Measurements from ENCODE around the gene PLEKHH2.

Gene PLEKHH2

DNA sequence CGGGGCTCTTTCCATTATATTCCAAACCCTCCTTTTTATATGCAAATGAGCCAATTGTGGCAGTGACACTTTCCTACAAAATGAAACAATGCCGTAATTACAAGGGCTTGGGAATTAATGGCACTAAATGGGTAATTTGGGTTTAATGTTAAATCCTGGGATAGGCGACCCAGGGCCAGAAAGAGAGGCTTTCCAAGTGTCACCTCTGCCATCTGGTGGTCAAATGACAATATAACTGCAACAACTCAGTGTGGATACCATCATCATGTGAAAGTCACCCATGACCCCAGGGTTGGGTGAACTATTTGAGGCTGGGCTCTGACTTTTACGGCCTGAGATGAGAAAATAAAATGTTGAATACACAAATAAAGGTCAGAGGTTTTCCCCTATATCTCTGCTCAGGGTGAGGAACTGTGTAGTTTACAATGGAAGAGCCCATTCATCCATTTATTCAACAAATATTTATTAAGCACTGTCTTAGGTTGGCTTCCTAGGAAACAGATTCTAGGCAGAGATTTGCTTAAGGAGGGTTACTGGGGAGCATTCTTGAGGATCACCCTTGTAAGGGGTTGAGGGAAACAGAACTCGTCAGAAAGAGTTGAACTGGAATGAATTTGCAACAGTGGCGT is 27.7 kb upstream of the PLEKHH2 start:
- Histone ChIP-seq H3K4me3 (ENCODE audit: low read depth in 1 of 2, low read length in 2 of 2) (no peak overlapping the region), H3K4me1 (ENCODE audit: control insufficient read depth in 1 of 2, insufficient read depth in 2 of 2, low read length in 2 of 2) (no peaks in the 10 kb centered on the region), H3K27me3 (ENCODE audit: control insufficient read depth in 1 of 2, insufficient read depth in 2 of 2, low read length in 2 of 2) (no peaks in the 10 kb centered on the region), H3K9me3 (ENCODE audit: control insufficient read depth in 1 of 2, low read length in 2 of 2) (no peaks in the 10 kb centered on the region), H3K27ac (ENCODE audit: low read depth, low read length) (no peak overlapping the region), H3K36me3 (ENCODE audit: control insufficient read depth in 1 of 2, insufficient read depth in 2 of 2, low read length in 2 of 2) (no peaks in the 10 kb centered on the region), H3K9ac (ENCODE audit: low read depth in 1 of 2, low read length in 2 of 2) (no peak overlapping the region)

GRCh38 chr2:43610361-43610760 is 26.7 kb upstream of the PLEKHH2 start:
- no peaks in the 10 kb centered on the region for H3K9me3 ChIP-seq (ENCODE audit: control insufficient read depth in 1 of 2, low read length in 2 of 2)

GRCh38 chr2:43611987-43612894 is 24.8 kb upstream of the PLEKHH2 start:
- Histone ChIP-seq H3K36me3 (ENCODE audit: control insufficient read depth in 1 of 2, insufficient read depth in 2 of 2, low read length in 2 of 2) (no peaks in the 10 kb centered on the region), H3K27ac (ENCODE audit: low read depth, low read length) (no peak overlapping the region), H3K4me3 (ENCODE audit: low read depth in 1 of 2, low read length in 2 of 2) (no peak overlapping the region), H3K9ac (ENCODE audit: low read depth in 1 of 2, low read length in 2 of 2) (no peak overlapping the region), H3K9me3 (ENCODE audit: control insufficient read depth in 1 of 2, low read length in 2 of 2) (no peaks in the 10 kb centered on the region), H3K4me1 (ENCODE audit: control insufficient read depth in 1 of 2, insufficient read depth in 2 of 2, low read length in 2 of 2) (no peaks in the 10 kb centered on the region), H3K27me3 (ENCODE audit: control insufficient read depth in 1 of 2, insufficient read depth in 2 of 2, low read length in 2 of 2) (no peaks in the 10 kb centered on the region)

More at GRCh38 chr2:43610361-43610760, 26.7 kb upstream of the PLEKHH2 start:
- H3K27ac ChIP-seq (ENCODE audit: low read depth, low read length): no peak overlapping the region
- no peak overlapping the region for H3K9ac ChIP-seq (ENCODE audit: low read depth in 1 of 2, low read length in 2 of 2)
- no peaks in the 10 kb centered on the region for H3K36me3 ChIP-seq (ENCODE audit: control insufficient read depth in 1 of 2, insufficient read depth in 2 of 2, low read length in 2 of 2)
- H3K27me3 ChIP-seq (ENCODE audit: control insufficient read depth in 1 of 2, insufficient read depth in 2 of 2, low read length in 2 of 2): no peaks in the 10 kb centered on the region
- no peak overlapping the region for H3K4me3 ChIP-seq (ENCODE audit: low read depth in 1 of 2, low read length in 2 of 2)
- no peaks in the 10 kb centered on the region for H3K4me1 ChIP-seq (ENCODE audit: control insufficient read depth in 1 of 2, insufficient read depth in 2 of 2, low read length in 2 of 2)

DNA sequence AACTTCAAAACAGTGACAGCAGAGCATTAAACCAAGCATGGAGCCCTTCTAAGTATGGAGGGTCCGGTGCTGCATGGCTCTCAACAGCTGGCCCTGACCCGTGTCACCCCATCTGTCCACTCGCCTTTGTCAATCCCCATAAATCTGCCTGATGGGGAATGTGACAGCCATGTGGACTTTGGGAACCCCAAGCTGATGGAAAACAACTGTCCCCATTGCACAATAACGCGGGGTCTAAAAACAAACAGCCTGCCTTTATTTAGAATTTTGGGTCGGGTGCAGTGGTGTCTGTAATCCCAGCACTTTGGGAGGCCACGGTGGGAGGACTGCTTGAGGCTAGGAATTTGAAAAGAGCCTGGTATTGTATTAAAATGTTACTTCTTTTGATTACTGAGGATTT is 24.1 kb upstream of the PLEKHH2 start:
- no peaks in the 10 kb centered on the region for H3K9me3 ChIP-seq (ENCODE audit: control insufficient read depth in 1 of 2, low read length in 2 of 2)
- no peak overlapping the region for H3K4me3 ChIP-seq (ENCODE audit: low read depth in 1 of 2, low read length in 2 of 2)
- H3K27me3 ChIP-seq (ENCODE audit: control insufficient read depth in 1 of 2, insufficient read depth in 2 of 2, low read length in 2 of 2): no peaks in the 10 kb centered on the region
- H3K4me1 ChIP-seq (ENCODE audit: control insufficient read depth in 1 of 2, insufficient read depth in 2 of 2, low read length in 2 of 2): no peaks in the 10 kb centered on the region
- no peak overlapping the region for H3K27ac ChIP-seq (ENCODE audit: low read depth, low read length)
- no peak overlapping the region for H3K9ac ChIP-seq (ENCODE audit: low read depth in 1 of 2, low read length in 2 of 2)
- no peaks in the 10 kb centered on the region for H3K36me3 ChIP-seq (ENCODE audit: control insufficient read depth in 1 of 2, insufficient read depth in 2 of 2, low read length in 2 of 2)

DNA sequence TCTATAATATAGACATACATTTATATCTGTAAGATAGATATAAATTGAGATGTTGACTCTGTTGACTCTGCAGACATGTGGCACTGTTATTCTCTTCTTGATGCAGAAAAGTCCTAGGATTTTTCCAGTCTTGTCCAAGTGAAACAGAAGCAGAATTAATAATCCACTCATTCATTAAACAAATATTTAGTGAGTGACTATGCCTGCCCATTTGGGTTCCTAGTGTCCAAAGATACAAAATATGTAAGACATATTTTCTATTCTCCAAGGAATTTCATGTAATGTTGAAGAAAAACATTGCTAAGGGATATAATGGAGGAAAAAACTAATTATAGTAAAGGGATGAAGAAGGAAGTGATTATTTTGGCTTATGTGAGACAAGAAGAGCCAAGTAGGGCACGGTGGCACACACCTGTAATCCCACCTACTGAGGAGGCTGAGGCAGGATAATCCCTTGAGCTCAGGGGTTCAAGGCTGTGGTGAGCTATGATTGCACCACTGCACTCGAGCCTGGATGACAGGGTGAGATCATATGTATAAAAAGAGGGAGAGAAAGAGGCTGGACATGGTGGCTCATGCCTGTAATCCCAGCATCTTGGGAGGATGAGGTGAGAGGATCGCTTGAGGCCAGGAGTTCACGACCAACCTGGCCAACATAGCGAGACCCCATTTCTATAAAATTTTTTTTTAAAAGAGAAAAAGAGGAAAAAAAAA is 19.9 kb upstream of the PLEKHH2 start:
- no peaks in the 10 kb centered on the region for H3K9me3 ChIP-seq (ENCODE audit: control insufficient read depth in 1 of 2, low read length in 2 of 2)
- H3K36me3 ChIP-seq (ENCODE audit: control insufficient read depth in 1 of 2, insufficient read depth in 2 of 2, low read length in 2 of 2): no peaks in the 10 kb centered on the region
- no peaks in the 10 kb centered on the region for H3K4me1 ChIP-seq (ENCODE audit: control insufficient read depth in 1 of 2, insufficient read depth in 2 of 2, low read length in 2 of 2)
- H3K27me3 ChIP-seq (ENCODE audit: control insufficient read depth in 1 of 2, insufficient read depth in 2 of 2, low read length in 2 of 2): no peaks in the 10 kb centered on the region
- H3K4me3 ChIP-seq (ENCODE audit: low read depth in 1 of 2, low read length in 2 of 2): no peak overlapping the region
- no peak overlapping the region for H3K9ac ChIP-seq (ENCODE audit: low read depth in 1 of 2, low read length in 2 of 2)
- no peak overlapping the region for H3K27ac ChIP-seq (ENCODE audit: low read depth, low read length)

GRCh38 chr2:43619511-43619910 is 17.5 kb upstream of the PLEKHH2 start:
- Histone ChIP-seq H3K27ac (ENCODE audit: low read depth, low read length) (no peak overlapping the region), H3K4me3 (ENCODE audit: low read depth in 1 of 2, low read length in 2 of 2) (no peak overlapping the region), H3K27me3 (ENCODE audit: control insufficient read depth in 1 of 2, insufficient read depth in 2 of 2, low read length in 2 of 2) (no peaks in the 10 kb centered on the region), H3K9me3 (ENCODE audit: control insufficient read depth in 1 of 2, low read length in 2 of 2) (no peaks in the 10 kb centered on the region), H3K9ac (ENCODE audit: low read depth in 1 of 2, low read length in 2 of 2) (no peak overlapping the region), H3K4me1 (ENCODE audit: control insufficient read depth in 1 of 2, insufficient read depth in 2 of 2, low read length in 2 of 2) (no peaks in the 10 kb centered on the region), H3K36me3 (ENCODE audit: control insufficient read depth in 1 of 2, insufficient read depth in 2 of 2, low read length in 2 of 2) (no peaks in the 10 kb centered on the region)

GRCh38 chr2:43622931-43623451 is 14.1 kb upstream of the PLEKHH2 start:
- Histone ChIP-seq H3K27me3 (ENCODE audit: control insufficient read depth in 1 of 2, insufficient read depth in 2 of 2, low read length in 2 of 2) (no peaks in the 10 kb centered on the region), H3K36me3 (ENCODE audit: control insufficient read depth in 1 of 2, insufficient read depth in 2 of 2, low read length in 2 of 2) (no peaks in the 10 kb centered on the region), H3K27ac (ENCODE audit: low read depth, low read length) (no peak overlapping the region), H3K9ac (ENCODE audit: low read depth in 1 of 2, low read length in 2 of 2) (no peak overlapping the region), H3K9me3 (ENCODE audit: control insufficient read depth in 1 of 2, low read length in 2 of 2) (peaks cover 0 to 4% of the 10 kb centered on the region in 2 donors), H3K4me3 (ENCODE audit: low read depth in 1 of 2, low read length in 2 of 2) (no peak overlapping the region), H3K4me1 (ENCODE audit: control insufficient read depth in 1 of 2, insufficient read depth in 2 of 2, low read length in 2 of 2) (no peaks in the 10 kb centered on the region)

DNA sequence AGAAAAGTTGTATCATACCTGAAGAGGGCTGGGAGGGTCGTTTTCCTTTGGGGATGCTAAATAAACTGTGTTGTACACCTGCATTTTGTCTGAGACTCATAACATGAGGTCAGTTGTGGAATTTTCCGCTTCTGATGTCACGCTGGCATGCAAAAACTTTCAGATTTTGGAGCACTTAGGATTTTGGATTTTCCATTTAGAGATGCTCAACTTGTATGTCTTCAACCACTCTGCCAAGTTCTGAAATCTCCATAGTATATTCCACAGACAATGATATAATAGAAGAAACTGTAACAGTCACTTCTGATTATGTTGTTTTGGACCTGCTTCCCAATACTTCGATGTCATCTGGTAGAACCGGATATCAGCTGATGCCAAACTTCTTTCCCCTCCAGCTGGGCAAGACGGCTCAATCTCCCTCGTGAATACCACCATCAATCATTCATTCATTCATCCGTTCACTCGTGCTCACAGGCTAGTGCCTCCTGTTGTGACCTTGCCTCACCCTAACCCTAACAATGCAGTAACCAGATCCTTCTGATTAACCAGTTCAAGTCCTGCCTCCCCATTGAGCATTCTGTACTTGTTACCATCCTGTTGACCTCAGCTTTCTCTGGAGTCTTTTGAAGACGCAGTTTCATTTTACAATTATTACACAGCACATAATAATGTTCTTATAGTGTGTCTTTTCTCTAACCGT is 5.3 kb upstream of the PLEKHH2 start:
- H3K27ac ChIP-seq (ENCODE audit: low read depth, low read length): no peak overlapping the region

DNA sequence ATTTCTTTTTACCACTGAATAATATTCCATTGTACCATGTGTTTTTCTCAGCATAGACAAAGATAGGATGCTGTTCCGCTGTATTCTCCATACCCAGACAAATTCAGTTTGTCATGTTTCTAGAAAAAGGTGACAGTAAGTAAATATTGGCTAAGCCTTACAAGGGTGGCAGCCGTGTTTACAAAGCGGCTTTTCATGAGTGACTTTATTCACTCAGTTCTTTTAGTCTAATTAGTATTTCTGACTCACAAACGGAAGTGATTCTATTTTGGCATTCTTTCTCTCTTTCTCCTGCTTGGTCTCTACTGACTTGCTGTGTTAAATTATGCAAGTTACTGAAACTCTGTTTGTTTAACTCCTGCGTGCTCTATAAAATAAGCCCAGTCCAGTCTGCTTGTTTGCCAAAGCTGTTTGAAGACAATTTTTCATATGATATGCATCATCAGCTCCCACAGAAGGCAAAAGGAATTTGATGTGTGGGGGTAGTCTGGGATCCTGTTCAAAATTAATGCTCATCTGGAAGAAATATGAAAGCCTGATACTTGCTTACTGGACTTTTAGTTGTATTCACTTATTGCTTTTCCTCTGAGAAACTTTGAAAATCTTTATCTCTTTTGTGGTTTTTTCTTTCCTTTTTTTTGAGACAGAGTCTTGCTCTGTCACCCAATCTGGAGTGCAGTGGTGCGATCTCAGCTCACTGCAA is 2.3 kb upstream of the PLEKHH2 start:
- H3K36me3 ChIP-seq (ENCODE audit: control insufficient read depth in 1 of 2, insufficient read depth in 2 of 2, low read length in 2 of 2): no peaks in the 10 kb centered on the region
- H3K4me3 ChIP-seq (ENCODE audit: low read depth in 1 of 2, low read length in 2 of 2): no peak overlapping the region
- H3K4me1 ChIP-seq (ENCODE audit: control insufficient read depth in 1 of 2, insufficient read depth in 2 of 2, low read length in 2 of 2): peaks cover 0 to 8% of the 10 kb centered on the region in 2 donors
- H3K27me3 ChIP-seq (ENCODE audit: control insufficient read depth in 1 of 2, insufficient read depth in 2 of 2, low read length in 2 of 2): peaks cover 14 to 16% of the 10 kb centered on the region in 2 donors
- no peak overlapping the region for H3K9ac ChIP-seq (ENCODE audit: low read depth in 1 of 2, low read length in 2 of 2)
- no peak overlapping the region for H3K27ac ChIP-seq (ENCODE audit: low read depth, low read length)
- H3K9me3 ChIP-seq (ENCODE audit: control insufficient read depth in 1 of 2, low read length in 2 of 2): peaks cover 0 to 2% of the 10 kb centered on the region in 2 donors

More for the DNA sequence above, 5.3 kb upstream of the PLEKHH2 start:
- peaks cover 0 to 4% of the 10 kb centered on the region in 2 donors for H3K9me3 ChIP-seq (ENCODE audit: control insufficient read depth in 1 of 2, low read length in 2 of 2)
- peaks cover 8 to 14% of the 10 kb centered on the region in 2 donors for H3K27me3 ChIP-seq (ENCODE audit: control insufficient read depth in 1 of 2, insufficient read depth in 2 of 2, low read length in 2 of 2)
- H3K4me1 ChIP-seq (ENCODE audit: control insufficient read depth in 1 of 2, insufficient read depth in 2 of 2, low read length in 2 of 2): peaks cover 0 to 8% of the 10 kb centered on the region in 2 donors
- no peaks in the 10 kb centered on the region for H3K36me3 ChIP-seq (ENCODE audit: control insufficient read depth in 1 of 2, insufficient read depth in 2 of 2, low read length in 2 of 2)
- H3K9ac ChIP-seq (ENCODE audit: low read depth in 1 of 2, low read length in 2 of 2): no peak overlapping the region
- no peak overlapping the region for H3K4me3 ChIP-seq (ENCODE audit: low read depth in 1 of 2, low read length in 2 of 2)
